ENCODE measurements around the gene FGD5.

FGD5 gene, protein sequence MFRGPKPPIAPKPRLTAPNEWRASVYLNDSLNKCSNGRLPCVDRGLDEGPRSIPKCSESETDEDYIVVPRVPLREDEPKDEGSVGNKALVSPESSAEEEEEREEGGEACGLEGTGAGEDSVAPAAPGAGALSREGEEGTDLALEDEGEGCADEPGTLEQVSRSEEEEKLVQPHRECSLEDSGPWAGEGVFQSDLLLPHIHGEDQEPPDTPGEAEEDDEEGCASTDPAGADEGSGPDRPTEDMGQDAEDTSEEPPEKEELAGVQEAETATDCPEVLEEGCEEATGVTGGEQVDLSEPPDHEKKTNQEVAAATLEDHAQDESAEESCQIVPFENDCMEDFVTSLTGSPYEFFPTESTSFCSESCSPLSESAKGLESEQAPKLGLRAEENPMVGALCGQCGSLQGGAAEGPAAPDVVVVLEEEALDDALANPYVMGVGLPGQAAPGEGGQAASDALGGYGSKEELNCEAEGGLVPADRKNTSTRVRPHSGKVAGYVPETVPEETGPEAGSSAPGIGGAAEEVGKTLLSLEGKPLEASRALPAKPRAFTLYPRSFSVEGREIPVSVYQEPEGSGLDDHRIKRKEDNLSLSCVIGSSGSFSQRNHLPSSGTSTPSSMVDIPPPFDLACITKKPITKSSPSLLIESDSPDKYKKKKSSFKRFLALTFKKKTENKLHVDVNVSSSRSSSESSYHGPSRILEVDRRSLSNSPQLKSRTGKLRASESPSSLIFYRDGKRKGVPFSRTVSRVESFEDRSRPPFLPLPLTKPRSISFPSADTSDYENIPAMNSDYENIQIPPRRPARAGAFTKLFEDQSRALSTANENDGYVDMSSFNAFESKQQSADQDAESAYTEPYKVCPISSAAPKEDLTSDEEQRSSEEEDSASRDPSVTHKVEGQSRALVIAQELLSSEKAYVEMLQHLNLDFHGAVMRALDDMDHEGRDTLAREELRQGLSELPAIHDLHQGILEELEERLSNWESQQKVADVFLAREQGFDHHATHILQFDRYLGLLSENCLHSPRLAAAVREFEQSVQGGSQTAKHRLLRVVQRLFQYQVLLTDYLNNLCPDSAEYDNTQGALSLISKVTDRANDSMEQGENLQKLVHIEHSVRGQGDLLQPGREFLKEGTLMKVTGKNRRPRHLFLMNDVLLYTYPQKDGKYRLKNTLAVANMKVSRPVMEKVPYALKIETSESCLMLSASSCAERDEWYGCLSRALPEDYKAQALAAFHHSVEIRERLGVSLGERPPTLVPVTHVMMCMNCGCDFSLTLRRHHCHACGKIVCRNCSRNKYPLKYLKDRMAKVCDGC (N-terminal part only)

GRCh38 chr3:14818804-14819500 is at the start of gene FGD5:
TSS of gene FGD5 (plus strand) at chr3:14818962. CDS start at chr3:14819072, 110 bp downstream.
- Histone ChIP-seq H3K4me3 (ENCODE audit: low read depth in 1 of 2, low read length in 2 of 2) (no peak within 1 kb of the TSS), H3K27me3 (ENCODE audit: low read depth, low read length) (no peaks in the 10 kb centered on the region), H3K9me3 (ENCODE audit: control insufficient read depth in 1 of 2, low read length in 2 of 2) (no peaks in the 10 kb centered on the region), H3K36me3 (ENCODE audit: control insufficient read depth in 1 of 2, insufficient read depth in 2 of 2, low read length in 2 of 2) (peaks cover 0 to 7% of the 10 kb centered on the region in 2 donors), H3K4me1 (ENCODE audit: control insufficient read depth in 1 of 2, insufficient read depth in 2 of 2, low read length in 2 of 2) (peaks cover 6 to 7% of the 10 kb centered on the region in 2 donors), H3K27ac (ENCODE audit: low read length) (no peak within 1 kb of the TSS)

DNA sequence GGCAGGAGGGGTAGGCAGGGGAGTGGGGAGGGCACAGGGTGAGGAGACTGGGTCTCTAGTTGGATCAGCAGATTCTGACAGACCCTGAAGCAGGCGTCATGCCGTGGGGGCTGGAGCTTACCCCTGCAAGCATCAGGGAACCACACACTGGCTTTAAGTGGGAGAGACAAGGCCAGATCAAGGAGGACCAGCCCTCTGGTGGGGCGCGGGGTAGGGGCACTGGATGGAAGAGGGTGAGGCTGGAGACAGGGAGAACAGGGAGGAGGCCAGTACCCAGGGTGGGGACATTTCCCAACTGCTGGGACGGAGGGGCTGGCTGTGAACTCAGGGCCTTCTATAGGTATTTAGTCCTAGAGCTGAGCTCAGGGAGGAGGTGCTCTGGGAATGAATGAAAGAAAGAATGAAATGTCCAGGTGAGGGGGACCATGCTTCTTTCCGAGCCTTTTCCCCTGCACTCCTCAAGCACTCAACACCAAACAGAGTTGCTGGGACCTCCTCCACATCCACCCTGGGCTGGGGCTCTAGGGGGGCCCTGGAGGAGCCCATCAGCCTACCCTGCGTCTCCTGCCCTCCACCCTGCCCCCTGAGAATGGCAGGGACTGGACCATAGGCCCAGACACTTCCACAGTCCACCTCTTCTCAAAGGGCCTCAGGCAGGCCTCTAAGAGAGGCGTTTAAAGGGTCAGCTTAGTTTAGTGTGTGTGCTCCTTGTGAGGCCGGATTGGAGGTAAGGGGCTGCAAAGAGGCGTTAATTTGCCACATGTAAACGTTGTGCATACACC is 49.0 kb upstream of the FGD5 start:
- no peaks in the 10 kb centered on the region for H3K36me3 ChIP-seq (ENCODE audit: control insufficient read depth in 1 of 2, insufficient read depth in 2 of 2, low read length in 2 of 2)
- H3K27me3 ChIP-seq (ENCODE audit: low read depth, low read length): no peaks in the 10 kb centered on the region
- H3K27ac ChIP-seq (ENCODE audit: low read length): no peak overlapping the region
- H3K4me3 ChIP-seq (ENCODE audit: low read depth in 1 of 2, low read length in 2 of 2): no peak overlapping the region
- no peaks in the 10 kb centered on the region for H3K4me1 ChIP-seq (ENCODE audit: control insufficient read depth in 1 of 2, insufficient read depth in 2 of 2, low read length in 2 of 2)
- no peaks in the 10 kb centered on the region for H3K9me3 ChIP-seq (ENCODE audit: control insufficient read depth in 1 of 2, low read length in 2 of 2)

DNA sequence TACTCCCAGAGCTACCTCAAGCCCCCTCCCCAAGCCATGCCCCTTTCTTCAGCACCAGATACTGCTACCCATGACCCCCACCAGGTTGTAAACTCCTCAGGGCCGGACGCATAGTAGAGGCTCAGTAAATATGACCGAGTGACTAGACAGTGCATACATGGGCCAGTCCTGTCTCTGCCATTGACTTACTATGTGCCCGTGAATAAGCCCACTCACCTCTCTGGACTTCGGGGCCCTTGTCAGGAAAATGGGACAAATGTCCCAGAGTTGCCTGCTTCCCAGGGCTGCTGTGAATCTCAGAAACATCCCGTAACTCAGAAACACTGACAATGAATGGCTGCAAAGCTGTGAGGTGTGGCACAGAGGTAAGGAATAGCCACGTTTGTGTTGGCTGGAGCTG is 48.2 kb upstream of the FGD5 start:
- H3K4me3 ChIP-seq (ENCODE audit: low read depth in 1 of 2, low read length in 2 of 2): no peak overlapping the region
- H3K36me3 ChIP-seq (ENCODE audit: control insufficient read depth in 1 of 2, insufficient read depth in 2 of 2, low read length in 2 of 2): no peaks in the 10 kb centered on the region

GRCh38 chr3:14771593-14772497 is 46.9 kb upstream of the FGD5 start:
- Histone ChIP-seq H3K27me3 (ENCODE audit: low read depth, low read length) (no peaks in the 10 kb centered on the region), H3K36me3 (ENCODE audit: control insufficient read depth in 1 of 2, insufficient read depth in 2 of 2, low read length in 2 of 2) (no peaks in the 10 kb centered on the region), H3K27ac (ENCODE audit: low read length) (no peak overlapping the region), H3K4me3 (ENCODE audit: low read depth in 1 of 2, low read length in 2 of 2) (no peak overlapping the region), H3K9me3 (ENCODE audit: control insufficient read depth in 1 of 2, low read length in 2 of 2) (no peaks in the 10 kb centered on the region), H3K4me1 (ENCODE audit: control insufficient read depth in 1 of 2, insufficient read depth in 2 of 2, low read length in 2 of 2) (no peaks in the 10 kb centered on the region)

More for the DNA sequence above, 48.2 kb upstream of the FGD5 start:
- Histone ChIP-seq H3K9me3 (ENCODE audit: control insufficient read depth in 1 of 2, low read length in 2 of 2) (no peaks in the 10 kb centered on the region), H3K27me3 (ENCODE audit: low read depth, low read length) (no peaks in the 10 kb centered on the region), H3K4me1 (ENCODE audit: control insufficient read depth in 1 of 2, insufficient read depth in 2 of 2, low read length in 2 of 2) (no peaks in the 10 kb centered on the region), H3K27ac (ENCODE audit: low read length) (no peak overlapping the region)

DNA sequence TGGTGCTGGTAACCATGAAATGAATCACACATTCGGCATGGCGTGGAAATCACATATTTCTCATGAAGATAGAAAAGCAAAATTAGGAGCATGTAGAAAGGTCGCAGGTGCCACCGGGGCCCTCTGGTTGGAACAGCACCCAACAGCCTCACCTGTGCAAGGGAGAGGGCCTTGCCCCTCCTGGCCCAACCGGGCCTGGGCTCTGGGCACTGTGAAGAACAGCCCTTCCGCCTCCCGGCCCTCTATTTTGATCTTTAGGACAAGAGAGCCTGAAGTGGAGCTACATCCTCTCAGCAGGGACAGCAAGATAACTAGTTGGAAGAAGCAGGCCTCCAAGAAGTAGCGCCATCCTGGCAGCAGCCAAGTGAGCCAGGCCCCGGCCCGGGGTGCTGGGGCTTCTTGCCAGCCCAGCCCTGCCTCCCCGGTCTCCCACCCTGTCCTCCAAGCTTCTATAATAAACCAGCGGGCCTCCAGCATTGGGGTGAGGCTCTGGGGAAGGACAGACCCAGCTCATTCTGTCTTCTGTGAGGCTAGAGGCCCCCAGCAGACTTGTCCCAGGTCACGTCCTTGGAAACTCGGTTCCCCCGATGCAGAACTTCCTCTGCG is 46.1 kb upstream of the FGD5 start:
- Histone ChIP-seq H3K4me3 (ENCODE audit: low read depth in 1 of 2, low read length in 2 of 2) (no peak overlapping the region), H3K4me1 (ENCODE audit: control insufficient read depth in 1 of 2, insufficient read depth in 2 of 2, low read length in 2 of 2) (no peaks in the 10 kb centered on the region), H3K36me3 (ENCODE audit: control insufficient read depth in 1 of 2, insufficient read depth in 2 of 2, low read length in 2 of 2) (no peaks in the 10 kb centered on the region), H3K27ac (ENCODE audit: low read length) (no peak overlapping the region), H3K9me3 (ENCODE audit: control insufficient read depth in 1 of 2, low read length in 2 of 2) (no peaks in the 10 kb centered on the region), H3K27me3 (ENCODE audit: low read depth, low read length) (no peaks in the 10 kb centered on the region)

DNA sequence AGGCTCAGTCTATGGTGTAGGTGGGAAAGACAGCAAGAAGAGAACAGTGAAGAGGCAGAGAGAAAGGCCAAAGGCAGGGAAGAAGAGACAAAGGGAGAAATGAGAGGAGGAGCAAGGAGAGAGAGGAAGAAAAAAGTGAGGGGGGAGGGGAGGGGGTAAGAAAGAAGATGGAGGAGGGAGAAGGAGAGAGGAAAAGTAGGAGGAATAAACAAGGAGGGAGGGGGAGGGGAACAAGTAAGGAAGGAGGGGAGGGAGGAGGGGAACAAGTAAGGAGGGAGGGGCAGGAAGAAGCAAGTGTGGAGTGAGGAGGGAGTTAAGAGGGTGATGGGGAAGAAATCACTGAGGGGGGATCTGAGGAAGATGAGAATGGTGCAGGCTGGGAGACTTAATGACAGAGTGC is 45.5 kb upstream of the FGD5 start:
- no peak overlapping the region for H3K4me3 ChIP-seq (ENCODE audit: low read depth in 1 of 2, low read length in 2 of 2)

DNA sequence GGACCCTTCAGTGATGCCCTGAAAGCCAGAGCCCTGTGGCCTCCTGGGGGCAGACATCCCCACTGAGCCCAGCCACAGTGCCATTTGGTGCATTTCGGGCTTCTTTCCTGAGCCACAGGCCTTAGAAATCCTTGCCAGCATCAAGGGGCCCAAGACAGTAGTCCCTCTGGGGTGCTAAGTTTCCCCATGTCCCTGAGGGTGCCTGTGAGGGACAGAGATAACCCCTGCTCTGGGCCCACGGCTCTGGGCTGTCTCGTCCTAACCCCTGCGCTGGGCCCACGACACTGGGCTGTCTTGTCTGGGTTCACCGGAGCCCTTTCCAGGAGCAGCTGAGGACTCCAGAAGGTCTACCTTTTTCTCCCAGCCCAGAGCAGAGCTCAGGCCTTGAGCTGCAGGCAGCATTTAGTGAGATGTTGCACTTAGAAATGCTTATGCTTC is 45.1 kb upstream of the FGD5 start:
- Histone ChIP-seq H3K9me3 (ENCODE audit: control insufficient read depth in 1 of 2, low read length in 2 of 2) (no peaks in the 10 kb centered on the region), H3K4me1 (ENCODE audit: control insufficient read depth in 1 of 2, insufficient read depth in 2 of 2, low read length in 2 of 2) (no peaks in the 10 kb centered on the region), H3K27me3 (ENCODE audit: low read depth, low read length) (no peaks in the 10 kb centered on the region), H3K36me3 (ENCODE audit: control insufficient read depth in 1 of 2, insufficient read depth in 2 of 2, low read length in 2 of 2) (no peaks in the 10 kb centered on the region), H3K27ac (ENCODE audit: low read length) (no peak overlapping the region), H3K4me3 (ENCODE audit: low read depth in 1 of 2, low read length in 2 of 2) (no peak overlapping the region)

More for the DNA sequence above, 45.5 kb upstream of the FGD5 start:
- no peak overlapping the region for H3K27ac ChIP-seq (ENCODE audit: low read length)
- H3K27me3 ChIP-seq (ENCODE audit: low read depth, low read length): no peaks in the 10 kb centered on the region
- no peaks in the 10 kb centered on the region for H3K4me1 ChIP-seq (ENCODE audit: control insufficient read depth in 1 of 2, insufficient read depth in 2 of 2, low read length in 2 of 2)
- H3K36me3 ChIP-seq (ENCODE audit: control insufficient read depth in 1 of 2, insufficient read depth in 2 of 2, low read length in 2 of 2): no peaks in the 10 kb centered on the region
- no peaks in the 10 kb centered on the region for H3K9me3 ChIP-seq (ENCODE audit: control insufficient read depth in 1 of 2, low read length in 2 of 2)

- H3K4me1 ChIP-seq (ENCODE audit: control insufficient read depth in 1 of 2, insufficient read depth in 2 of 2, low read length in 2 of 2): no peaks in the 10 kb centered on the region
Observed at GRCh38 chr3:14774431-14774830, 44.3 kb upstream of the FGD5 start.

DNA sequence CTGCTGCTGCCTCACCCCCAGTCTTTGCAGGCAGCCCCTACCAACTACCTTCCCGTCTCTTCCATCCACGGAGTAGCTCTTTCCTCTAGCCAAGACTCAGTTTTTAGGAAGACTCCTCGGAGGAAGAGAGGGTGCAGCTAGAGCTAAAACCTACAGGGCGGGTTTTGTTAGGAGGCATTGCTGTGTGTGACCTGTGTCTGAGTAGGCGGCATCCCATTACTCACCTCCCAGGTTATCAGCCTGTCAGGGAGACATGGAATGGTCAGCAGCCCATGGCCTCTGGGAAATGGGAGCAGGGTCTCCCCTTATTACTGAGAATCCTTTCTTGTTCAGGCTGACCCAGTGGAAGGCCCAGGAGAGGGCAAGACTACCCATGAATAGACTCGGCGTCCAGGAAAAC is 43.8 kb upstream of the FGD5 start:
- no peaks in the 10 kb centered on the region for H3K27me3 ChIP-seq (ENCODE audit: low read depth, low read length)
- H3K27ac ChIP-seq (ENCODE audit: low read length): no peak overlapping the region
- H3K9me3 ChIP-seq (ENCODE audit: control insufficient read depth in 1 of 2, low read length in 2 of 2): no peaks in the 10 kb centered on the region
- no peaks in the 10 kb centered on the region for H3K36me3 ChIP-seq (ENCODE audit: control insufficient read depth in 1 of 2, insufficient read depth in 2 of 2, low read length in 2 of 2)
- no peak overlapping the region for H3K4me3 ChIP-seq (ENCODE audit: low read depth in 1 of 2, low read length in 2 of 2)
- no peaks in the 10 kb centered on the region for H3K4me1 ChIP-seq (ENCODE audit: control insufficient read depth in 1 of 2, insufficient read depth in 2 of 2, low read length in 2 of 2)

More at GRCh38 chr3:14774431-14774830, 44.3 kb upstream of the FGD5 start:
- no peaks in the 10 kb centered on the region for H3K36me3 ChIP-seq (ENCODE audit: control insufficient read depth in 1 of 2, insufficient read depth in 2 of 2, low read length in 2 of 2)
- H3K27ac ChIP-seq (ENCODE audit: low read length): no peak overlapping the region
- H3K9me3 ChIP-seq (ENCODE audit: control insufficient read depth in 1 of 2, low read length in 2 of 2): no peaks in the 10 kb centered on the region
- no peaks in the 10 kb centered on the region for H3K27me3 ChIP-seq (ENCODE audit: low read depth, low read length)
- H3K4me3 ChIP-seq (ENCODE audit: low read depth in 1 of 2, low read length in 2 of 2): no peak overlapping the region
